WTC11 (cell line): ENCODE results near the gene FXYD5. TPM values are rescaled to one million over a fixed set of nuclear protein-coding genes. Genes with fewer than 3 reads are reported as not detected.

Experiments used
- ATAC-seq: fragments of 200-7000 bp; cut with Tn5 transposase; 2 replicates; pipeline ENCODE4 v1.10.0; 2021; ENCODE audit warnings: mild to moderate bottlenecking, moderate library complexity
- CTCF ChIA-PET: fragments of 300-600 bp; sonication (Branson Sonifier 250); formaldehyde crosslinking; loops from one replicate; lab custom pipeline; 2021; ENCODE audit warnings: antibody characterized with exemption; lab: Charles Lee
- POLR2A ChIA-PET: fragments of 350-600 bp; sonication (Branson Sonifier 250); formaldehyde crosslinking; loops from one replicate; lab custom pipeline; 2021; ENCODE audit warnings: antibody characterized with exemption; lab: Charles Lee
- DNase-seq: peaks from one replicate; pipeline ENCODE4 v3.0.0; 2021; ENCODE audit warnings: low spot score
- H3K27ac Mint-ChIP-seq: 2 replicates; pipeline ENCODE4 v1.8.0; 2021; ENCODE audit warnings: mixed read lengths
- H3K27me3 Mint-ChIP-seq: 2 replicates; pipeline ENCODE4 v1.8.0; 2021; ENCODE audit warnings: low read depth, mild to moderate bottlenecking, moderate library complexity, mixed read lengths
- H3K36me3 Mint-ChIP-seq: 2 replicates; pipeline ENCODE4 v1.8.0; 2021; ENCODE audit warnings: mixed read lengths
- H3K4me1 Mint-ChIP-seq: 2 replicates; pipeline ENCODE4 v1.8.0; 2022; ENCODE audit warnings: mixed read lengths
- H3K4me3 Mint-ChIP-seq: 2 replicates; pipeline ENCODE4 v1.8.0; 2021; ENCODE audit warnings: mild to moderate bottlenecking, moderate library complexity, mixed read lengths
- H3K9me3 Mint-ChIP-seq: 2 replicates; pipeline ENCODE4 v1.8.0; 2021; ENCODE audit warnings: mixed read lengths
- AR ChIP-seq: fragments of 250-450 bp; sonication (Bioruptor Pico); IDR thresholded peaks from 2 replicates; pipeline ENCODE4 v1.9.0; 2021; ENCODE audit warnings: mild to moderate bottlenecking
- ATF2 ChIP-seq: sonication (generic); formaldehyde crosslinking; IDR thresholded peaks from 2 replicates; pipeline ENCODE4 v1.8.1; 2022; ENCODE audit warnings: low read depth, missing genetic modification reagents, borderline replicate concordance
- ATF6 ChIP-seq: sonication (generic); formaldehyde crosslinking; IDR thresholded peaks from 2 replicates; pipeline ENCODE4 v1.8.1; 2023; ENCODE audit warnings: mild to moderate bottlenecking, missing genetic modification reagents
- ELF4 ChIP-seq: sonication (generic); formaldehyde crosslinking; IDR thresholded peaks from 2 replicates; pipeline ENCODE4 v1.8.1; 2022; ENCODE audit warnings: low read depth, mild to moderate bottlenecking, moderate library complexity, missing genetic modification reagents
- ETV6 ChIP-seq: sonication (generic); formaldehyde crosslinking; IDR thresholded peaks from 2 replicates; pipeline ENCODE4 v1.8.1; 2022; ENCODE audit warnings: mild to moderate bottlenecking, missing genetic modification reagents
- HMGXB4 ChIP-seq: sonication (generic); formaldehyde crosslinking; IDR thresholded peaks from 2 replicates; pipeline ENCODE4 v1.8.1; 2023; ENCODE audit warnings: mild to moderate bottlenecking, moderate library complexity, missing genetic modification reagents
- IRF2 ChIP-seq: sonication (generic); formaldehyde crosslinking; IDR thresholded peaks from 2 replicates; pipeline ENCODE4 v1.8.0; 2022; ENCODE audit warnings: low read depth, missing genetic modification reagents, borderline replicate concordance
- KAT7 ChIP-seq: sonication (generic); formaldehyde crosslinking; IDR thresholded peaks from 2 replicates; pipeline ENCODE4 v1.8.1; 2023; ENCODE audit warnings: missing genetic modification reagents, mild to moderate bottlenecking, borderline replicate concordance
- NFATC4 ChIP-seq: fragments of 250-450 bp; sonication (Bioruptor Pico); IDR thresholded peaks from 2 replicates; pipeline ENCODE4 v1.9.0; 2021; ENCODE audit warnings: mild to moderate bottlenecking
- NR2C2 ChIP-seq: sonication (generic); formaldehyde crosslinking; IDR thresholded peaks from 2 replicates; pipeline ENCODE4 v1.8.0; 2022; ENCODE audit warnings: mild to moderate bottlenecking, missing genetic modification reagents
- STAT6 ChIP-seq: sonication (generic); formaldehyde crosslinking; conservative IDR thresholded peaks from 2 replicates; pipeline ENCODE4 v1.8.1; 2023; ENCODE audit warnings: mild to moderate bottlenecking, low read depth, missing genetic modification reagents, moderate library complexity
- TEAD4 ChIP-seq: sonication (generic); formaldehyde crosslinking; IDR thresholded peaks from 2 replicates; pipeline ENCODE4 v1.8.0; 2022; ENCODE audit warnings: mild to moderate bottlenecking, missing genetic modification reagents
- USF1 ChIP-seq: sonication (generic); formaldehyde crosslinking; IDR thresholded peaks from 2 replicates; pipeline ENCODE4 v1.8.0; 2022; ENCODE audit warnings: mild to moderate bottlenecking, missing genetic modification reagents
- ZNF263 ChIP-seq: sonication (generic); formaldehyde crosslinking; IDR thresholded peaks from 2 replicates; pipeline ENCODE4 v1.8.1; 2022; ENCODE audit warnings: low read depth, mild to moderate bottlenecking, moderate library complexity, missing genetic modification reagents
- ZNF317 ChIP-seq: sonication (generic); formaldehyde crosslinking; IDR thresholded peaks from 2 replicates; pipeline ENCODE4 v1.8.1; 2023; ENCODE audit warnings: low read depth, mild to moderate bottlenecking, moderate library complexity, missing genetic modification reagents, borderline replicate concordance
- ZNF396 ChIP-seq: fragments of 250-450 bp; sonication (Bioruptor Pico); IDR thresholded peaks from 2 replicates; pipeline ENCODE4 v1.8.0; 2021; ENCODE audit warnings: mild to moderate bottlenecking, moderate library complexity, borderline replicate concordance
- ZNF512 ChIP-seq: sonication (generic); formaldehyde crosslinking; IDR thresholded peaks from 2 replicates; pipeline ENCODE4 v1.8.1; 2022; ENCODE audit warnings: missing genetic modification reagents, borderline replicate concordance
- ZNF671 ChIP-seq: fragments of 250-450 bp; sonication (Bioruptor Pico); IDR thresholded peaks from 2 replicates; pipeline ENCODE4 v1.8.0; 2021; ENCODE audit warnings: mild to moderate bottlenecking
- total RNA-seq: library from RNA; stranded (reverse); gene quantifications from 3 replicates; pipeline ENCODE4 v1.2.3, GENCODE V29; 2021

FXYD5 gene
- total RNA-seq, 1 experiment from 2014 or later, result 114 TPM

- Mint-ChIP-seq H3K36me3 (0 out of 2 replicates have a peak, but pooled peaks cover 3% of the 10 kb centered on the region), H3K9me3 (peaks cover 8% of the 10 kb centered on the region; the same call in 1 of the 2 replicates), H3K27me3 (no peaks in the 10 kb centered on the region), H3K27ac (no peak overlapping the region), H3K4me1 (peaks cover 25% of the 10 kb centered on the region), H3K4me3 (no peak overlapping the region)
- DNase-seq, result no peak
- ChIA-PET CTCF (interaction anchor here (1.1 to 3.1 kb wide), 4 partner anchors 20 to 65 kb away, joined by 4 to 19 read pairs (median 12); no protein-coding TSS in a partner anchor), POLR2A (no interaction called here)
- ATAC-seq, result no peak
- no peak for TF ChIP-seq ZNF396
- TF ChIP-seq ZNF317 (CRISPR knock-in tag), result no peak
- TF ChIP-seq TEAD4, result no peak
- no peak for TF ChIP-seq AR (CRISPR knock-in tag)
- TF ChIP-seq STAT6 (CRISPR knock-in tag), result no peak
- no peak for TF ChIP-seq ZNF512
- no peak for TF ChIP-seq ATF6
- no peak for TF ChIP-seq ZNF671
- no peak for TF ChIP-seq NR2C2
- no peak for TF ChIP-seq IRF2 (CRISPR knock-in tag)
Measured at GRCh38 chr19:35109395-35110112, 45.0 kb upstream of the FXYD5 start.

- no peak for DNase-seq
- no peak for TF ChIP-seq ELF4 (CRISPR knock-in tag)
- TF ChIP-seq ZNF512, result no peak
- TF ChIP-seq USF1, result no peak
- TF ChIP-seq ETV6 (CRISPR knock-in tag), result no peak
- TF ChIP-seq ZNF263 (CRISPR knock-in tag), result no peak
- TF ChIP-seq KAT7 (CRISPR knock-in tag), result no peak
- no peak for TF ChIP-seq NFATC4 (CRISPR knock-in tag)
- TF ChIP-seq ATF2 (CRISPR knock-in tag), result no peak
- TF ChIP-seq HMGXB4 (CRISPR knock-in tag), result no peak
Measured at GRCh38 chr19:35110974-35111373, 43.6 kb upstream of the FXYD5 start.

More at GRCh38 chr19:35110974-35111373, 43.6 kb upstream of the FXYD5 start:
- H3K27me3 Mint-ChIP-seq, result peaks cover 3% of the 10 kb centered on the region; the same call in 1 of the 2 replicates
- POLR2A ChIA-PET, result no interaction called here
- CTCF ChIA-PET, result interaction anchor here (0.6 to 3.1 kb wide), 11 partner anchors 11 to 67 kb away, joined by 3 to 19 read pairs (median 5); no protein-coding TSS in a partner anchor
- ATAC-seq, result no peak
- H3K4me3 Mint-ChIP-seq, result no peak overlapping the region
- no peak overlapping the region for H3K27ac Mint-ChIP-seq
- 0 out of 2 replicates have a peak, but pooled peaks cover 2% of the 10 kb centered on the region for H3K36me3 Mint-ChIP-seq
- peaks cover 36% of the 10 kb centered on the region for H3K4me1 Mint-ChIP-seq
- peaks cover 8% of the 10 kb centered on the region; the same call in 1 of the 2 replicates for H3K9me3 Mint-ChIP-seq
